DMS 273 treated with DMSO at 0.1 percent for 48 hours (cell line): Measurements from ENCODE around the gene FSTL3.

Source experiments
- DNase-seq: peaks from one replicate; lab custom pipeline; 2025; lab: John Stamatoyannopoulos, UW

Gene FSTL3

GRCh38 chr19:645912-646778 lies 30.0 kb upstream of the FSTL3 start:
- no peak for DNase-seq

DNA sequence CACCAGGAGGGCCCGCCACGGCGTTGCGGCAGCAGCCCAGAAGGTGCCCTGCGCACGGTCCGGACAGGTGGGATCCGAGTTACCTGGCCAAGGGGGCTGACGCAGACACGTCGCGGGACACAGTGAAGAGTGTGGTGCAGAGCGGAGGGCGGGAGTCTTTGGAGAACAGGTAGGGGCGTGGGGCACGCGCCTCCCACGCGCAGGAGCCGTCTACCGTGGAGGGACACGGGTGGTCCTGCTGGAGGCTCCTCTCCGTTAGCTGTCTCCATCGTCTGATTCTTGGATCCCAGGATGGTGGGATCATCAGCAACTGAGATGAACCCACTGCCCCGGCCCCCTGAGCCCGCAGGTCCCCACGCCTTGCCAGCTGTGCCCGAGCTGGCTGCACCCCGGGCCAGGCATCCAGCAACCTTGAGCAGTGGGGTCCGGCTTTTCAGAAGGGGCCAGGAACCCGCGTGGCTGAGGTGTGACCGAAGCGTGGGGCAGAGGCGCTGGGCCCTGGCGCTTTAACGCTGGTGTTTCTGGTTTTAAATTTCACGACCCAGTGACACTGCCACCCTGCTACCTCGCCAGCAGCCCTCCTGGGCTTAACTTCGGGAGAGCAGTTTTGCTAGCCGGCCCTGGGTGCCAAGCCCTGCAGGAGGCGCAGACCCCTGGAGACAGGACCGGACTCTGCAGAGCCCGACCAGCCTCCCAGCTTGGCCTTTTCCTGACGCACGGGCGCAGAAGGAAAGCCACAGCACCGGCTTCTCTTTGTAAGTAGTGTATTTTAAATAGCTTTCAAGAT lies 29.2 kb upstream of the FSTL3 start:
- DNase-seq: no peak

- DNase-seq: no peak
These were observed 28.5 kb upstream of the FSTL3 start for GRCh38 chr19:647566-648284.

DNA sequence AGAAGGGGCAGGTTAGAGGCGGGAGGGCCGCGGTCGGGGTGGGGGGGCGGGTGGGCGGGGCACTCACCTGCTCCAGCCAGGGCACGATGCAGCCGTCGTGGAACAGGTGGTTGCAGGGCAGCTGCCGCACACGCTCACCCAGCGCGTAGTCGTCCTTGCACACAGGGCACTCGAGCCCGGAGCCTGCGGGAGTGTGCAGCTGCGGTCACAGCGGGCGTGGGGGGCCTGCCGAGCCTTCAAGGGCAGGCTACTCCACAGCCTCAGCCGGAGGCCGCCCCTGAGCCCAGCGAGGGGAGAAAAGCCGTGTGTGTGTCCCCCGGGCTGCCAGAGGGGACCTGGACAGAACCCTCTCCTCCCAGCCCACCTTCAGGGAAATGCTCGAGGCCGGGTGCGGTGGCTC lies 27.9 kb upstream of the FSTL3 start:
- no peak for DNase-seq

- DNase-seq: no peak
These were observed 27.0 kb upstream of the FSTL3 start for GRCh38 chr19:648904-649801.

DNA sequence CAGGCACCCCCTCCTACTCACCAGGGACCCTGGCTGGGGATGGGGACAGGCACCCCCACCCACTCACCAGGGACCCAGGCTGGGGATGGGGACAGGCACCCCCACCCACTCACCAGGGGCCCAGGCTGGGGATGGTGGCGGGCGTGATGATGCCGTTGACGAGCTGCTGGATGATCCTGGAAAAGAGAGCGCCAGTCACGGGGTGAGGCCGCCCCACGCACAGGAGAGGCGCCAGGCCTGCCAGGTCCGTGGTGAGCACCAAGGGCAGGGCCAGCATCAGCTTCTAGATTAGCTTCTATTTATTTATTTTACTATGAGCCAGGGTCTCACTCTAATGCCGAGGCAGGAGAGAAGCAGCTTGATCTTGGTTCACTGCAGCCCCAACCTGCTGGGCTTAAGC lies 26.1 kb upstream of the FSTL3 start:
- no peak for DNase-seq

DNA sequence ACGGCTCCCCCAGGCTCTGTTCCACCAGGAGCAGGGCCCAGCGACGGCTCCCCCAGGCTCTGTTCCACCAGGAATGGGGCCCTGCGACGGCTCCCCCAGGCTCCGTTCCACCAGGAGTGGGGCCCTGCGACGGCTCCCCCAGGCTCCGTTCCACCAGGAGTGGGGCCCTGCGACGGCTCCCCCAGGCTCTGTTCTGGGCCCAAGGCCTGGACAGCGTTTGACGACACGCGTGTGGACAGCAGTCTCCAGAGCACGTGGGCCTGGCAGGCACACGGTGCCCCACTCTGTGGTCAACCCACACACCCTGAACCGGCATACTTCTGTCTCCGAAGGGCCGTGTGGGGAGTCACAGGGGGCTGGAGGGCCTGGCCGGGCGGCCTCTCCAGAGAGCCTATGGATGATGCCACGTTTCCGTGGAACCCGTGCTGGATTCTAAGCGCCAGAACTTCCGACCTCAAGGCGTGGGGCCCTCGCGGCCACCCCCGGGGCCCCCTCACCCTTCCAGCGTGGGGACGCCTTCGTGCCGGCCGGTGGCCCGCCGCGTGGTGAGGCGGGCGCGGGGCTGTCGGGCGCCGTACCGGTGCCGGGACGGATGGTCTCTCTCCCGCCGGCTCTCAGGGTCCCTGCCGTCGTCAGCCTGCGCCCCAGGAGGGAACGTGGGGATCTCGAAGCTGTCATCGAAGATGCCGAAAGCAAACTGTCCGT lies 24.9 kb upstream of the FSTL3 start:
- DNase-seq: no peak

DNA sequence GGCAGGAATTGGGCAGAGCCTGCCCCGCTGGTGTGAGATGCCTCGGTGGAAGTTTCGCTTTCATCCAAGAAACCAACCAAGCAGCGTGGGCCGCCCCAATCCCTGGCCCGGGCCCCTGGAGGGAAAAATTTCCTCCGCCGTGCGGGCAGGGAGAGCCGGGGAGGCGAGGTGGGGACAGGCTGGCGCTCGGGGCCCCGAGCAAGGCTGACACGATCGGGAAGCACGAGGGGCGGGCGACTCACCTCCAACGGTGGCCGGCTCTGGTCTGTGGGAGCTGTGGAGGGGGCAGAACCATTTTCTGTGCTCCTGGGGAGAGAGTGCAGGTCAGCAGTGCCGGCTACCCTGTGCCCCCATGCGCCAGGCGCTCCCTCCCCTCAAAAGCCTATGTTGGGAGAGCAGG lies 24.2 kb upstream of the FSTL3 start:
- no peak for DNase-seq

DNA sequence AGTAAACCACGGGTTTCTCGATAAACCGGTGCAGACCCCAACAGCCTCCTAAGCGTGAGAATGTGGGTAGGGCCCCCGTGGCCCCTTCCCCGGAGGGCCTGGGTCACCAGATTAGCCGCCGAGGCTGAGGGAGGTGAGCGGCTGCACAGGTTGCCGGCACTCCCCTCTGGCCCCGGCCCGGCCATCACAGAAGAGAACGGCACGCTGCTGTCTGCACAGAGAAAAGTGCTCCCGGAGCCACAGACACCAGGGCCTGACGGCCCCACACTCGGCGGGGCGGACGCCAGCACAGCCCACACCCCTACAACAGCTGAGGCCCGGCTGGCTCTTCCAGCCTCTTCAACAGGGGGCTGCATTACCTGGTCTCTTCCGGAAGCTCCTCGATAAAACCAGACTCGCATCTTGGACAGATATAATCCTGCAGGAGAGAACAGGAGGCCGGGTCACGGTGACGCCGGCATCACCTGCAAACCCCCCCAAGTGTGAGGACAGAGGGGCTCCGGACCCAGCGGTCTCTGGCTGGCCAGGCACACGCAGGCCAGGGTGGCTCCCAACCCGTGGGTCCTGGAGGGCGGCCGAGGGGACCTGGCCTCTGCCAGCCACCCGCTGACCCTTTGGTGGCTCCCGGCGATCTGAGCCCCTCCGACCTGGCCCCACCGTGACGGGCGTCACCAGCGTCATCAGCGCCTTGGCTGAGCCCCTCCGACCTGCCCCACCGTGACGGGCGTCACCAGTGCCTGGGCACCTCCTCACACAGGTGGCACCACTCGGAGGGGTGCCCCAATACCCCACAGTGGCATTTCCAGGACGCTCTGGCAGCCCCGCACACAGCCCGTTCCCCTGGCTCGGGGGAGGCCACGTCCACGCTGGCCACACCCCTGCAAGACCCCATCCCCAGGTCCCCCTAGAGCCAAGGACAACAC lies 23.5 kb upstream of the FSTL3 start:
- no peak for DNase-seq

DNA sequence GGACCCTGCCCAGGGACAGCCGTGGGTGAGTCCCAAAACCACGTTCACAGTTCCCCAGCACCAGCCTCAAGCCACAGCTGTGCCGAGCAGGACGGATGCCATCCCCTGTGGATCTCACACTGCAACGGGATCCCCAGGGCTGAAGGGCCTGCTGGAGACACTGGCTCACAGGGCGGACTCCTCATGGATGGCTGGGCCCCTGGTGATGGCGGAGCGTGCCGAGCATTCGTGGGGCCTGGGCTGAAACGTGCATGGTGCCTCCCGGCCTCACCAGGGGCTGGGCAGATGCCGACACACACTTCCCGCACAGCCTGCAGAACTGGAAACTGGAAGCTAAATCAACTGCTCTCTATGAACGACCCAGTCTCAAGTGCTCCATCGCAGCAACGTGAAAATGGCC lies 22.8 kb upstream of the FSTL3 start:
- no peak for DNase-seq

DNA sequence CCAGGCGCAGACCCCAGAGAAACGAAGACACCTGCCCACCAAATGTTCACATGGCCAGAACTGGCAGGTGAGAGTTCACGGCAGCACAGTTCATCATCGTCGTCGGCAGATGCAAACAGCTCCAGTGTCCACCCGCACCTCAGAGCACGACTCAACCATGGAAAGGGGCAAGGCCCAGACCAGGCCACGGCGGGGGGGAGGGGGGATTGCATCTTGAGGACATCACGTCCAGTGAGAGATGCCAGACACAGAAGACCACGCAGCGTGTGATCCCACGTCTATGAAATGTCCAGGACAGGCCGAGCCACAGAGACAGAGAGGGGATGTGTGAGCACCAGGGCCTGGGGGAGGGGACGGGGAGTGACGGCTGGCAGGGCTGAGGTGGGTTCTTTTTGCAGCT lies 20.5 kb upstream of the FSTL3 start:
- no peak for DNase-seq

DNA sequence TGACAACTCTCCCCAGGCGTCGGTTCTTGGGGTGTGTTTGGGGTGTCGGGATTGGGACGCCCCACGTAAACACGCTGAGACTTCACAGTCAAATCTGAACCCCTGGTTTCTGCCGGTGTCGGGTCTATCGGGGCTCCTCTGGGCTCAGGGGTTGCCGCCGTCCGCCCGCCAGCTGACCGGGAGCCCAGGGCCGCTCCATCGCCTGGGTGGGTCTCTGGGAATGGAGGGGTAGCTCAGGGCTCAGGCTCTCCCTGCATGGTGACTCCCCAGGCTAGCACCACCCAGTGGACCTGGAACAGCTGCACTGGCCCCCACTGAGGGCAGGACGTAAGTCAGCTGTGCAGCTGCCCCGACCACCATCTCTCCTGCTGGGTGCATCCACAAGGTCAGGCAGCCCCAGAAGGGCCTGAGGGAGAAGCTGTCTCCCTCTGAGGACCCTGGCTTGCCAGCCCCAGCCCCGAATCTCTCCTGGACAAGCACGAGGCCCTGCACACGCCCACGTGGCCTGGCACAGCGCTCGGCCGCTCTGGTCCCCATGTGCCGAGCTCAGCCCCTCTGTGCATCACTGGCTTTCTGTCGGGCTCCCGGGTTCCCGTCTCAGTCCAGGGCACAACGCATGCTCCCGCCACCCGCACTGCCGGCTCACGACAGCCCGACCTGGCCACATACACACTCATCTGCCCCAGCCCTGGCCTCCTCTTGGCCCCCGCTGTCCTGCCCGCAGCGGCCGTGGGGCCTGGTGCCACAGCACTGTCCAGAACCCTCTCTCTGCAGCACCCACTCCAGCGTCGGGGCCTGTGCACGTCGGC lies 19.2 kb upstream of the FSTL3 start:
- DNase-seq: no peak

DNA sequence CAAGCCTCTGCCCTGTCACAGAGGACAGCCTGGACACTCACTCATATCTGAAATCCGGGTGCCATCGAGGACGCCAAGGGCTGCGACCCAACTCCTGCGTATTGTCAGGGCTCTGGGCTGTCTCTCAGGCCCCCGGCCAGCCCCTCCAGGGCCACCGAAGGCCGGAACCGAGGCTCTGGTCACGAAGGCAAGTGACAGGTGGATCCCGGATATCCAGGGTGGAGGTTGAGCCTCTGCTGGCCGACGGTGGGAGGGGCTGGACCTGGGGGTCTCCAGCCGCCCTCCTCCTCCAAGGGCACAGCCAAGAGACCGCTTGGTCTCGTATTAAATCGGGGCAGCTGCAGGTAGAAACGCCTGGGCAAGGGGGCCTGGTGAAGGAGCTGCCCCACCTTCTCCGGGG lies 18.6 kb upstream of the FSTL3 start:
- no peak for DNase-seq

DNA sequence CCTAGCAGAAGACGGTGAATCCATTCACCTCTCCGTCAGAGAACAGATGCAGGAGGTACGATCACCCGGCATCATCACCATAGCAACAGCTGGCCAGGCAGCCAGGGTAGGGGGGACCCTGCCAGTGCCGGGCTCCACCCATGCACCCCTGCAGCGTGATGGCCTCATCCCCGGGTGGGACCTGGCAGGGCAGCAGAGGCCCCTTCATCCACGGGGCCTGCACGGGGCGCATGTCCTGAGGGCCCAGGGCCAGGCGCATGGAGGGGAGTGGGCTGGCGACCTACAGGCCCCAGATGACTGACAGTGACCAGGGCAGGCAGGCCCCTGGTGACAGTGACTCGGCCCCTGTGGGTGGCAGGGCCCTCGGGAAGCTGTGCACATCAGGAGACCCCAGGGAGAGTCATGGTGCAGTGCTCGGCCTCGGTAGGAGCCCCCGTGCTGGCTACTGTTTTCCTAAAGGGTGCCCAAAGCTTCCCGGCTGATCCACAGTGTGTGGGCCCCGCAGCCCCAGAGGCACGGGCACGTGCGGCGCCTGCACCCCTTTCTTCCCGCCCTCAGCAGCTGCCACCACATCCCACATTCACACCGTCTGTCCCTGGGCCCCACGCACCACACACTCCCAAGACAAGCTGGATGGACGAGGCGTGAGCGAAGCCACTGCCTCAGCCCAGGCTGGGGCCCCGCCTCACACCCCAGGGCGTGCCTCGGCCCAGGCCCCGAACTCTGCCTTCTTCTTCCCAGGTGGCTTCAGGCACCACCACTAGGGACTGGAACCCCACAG lies 17.9 kb upstream of the FSTL3 start:
- DNase-seq: no peak

GRCh38 chr19:658916-659839 lies 17.0 kb upstream of the FSTL3 start:
- DNase-seq: no peak

- DNase-seq: no peak
These were observed 15.3 kb upstream of the FSTL3 start for GRCh38 chr19:660793-661426.
